ENCODE measurements around the gene GNAT2. TPM values are rescaled to one million over a fixed set of nuclear protein-coding genes. Genes with fewer than 3 reads are reported as not detected.

The GNAT2 gene
- total and polyA plus RNA-seq, 10 of the 15 experiments (the other 5 are each of a cell fraction or from before 2014, with no cell fraction given) = 0.08 to 1.3 (median 0.41) TPM

DNA sequence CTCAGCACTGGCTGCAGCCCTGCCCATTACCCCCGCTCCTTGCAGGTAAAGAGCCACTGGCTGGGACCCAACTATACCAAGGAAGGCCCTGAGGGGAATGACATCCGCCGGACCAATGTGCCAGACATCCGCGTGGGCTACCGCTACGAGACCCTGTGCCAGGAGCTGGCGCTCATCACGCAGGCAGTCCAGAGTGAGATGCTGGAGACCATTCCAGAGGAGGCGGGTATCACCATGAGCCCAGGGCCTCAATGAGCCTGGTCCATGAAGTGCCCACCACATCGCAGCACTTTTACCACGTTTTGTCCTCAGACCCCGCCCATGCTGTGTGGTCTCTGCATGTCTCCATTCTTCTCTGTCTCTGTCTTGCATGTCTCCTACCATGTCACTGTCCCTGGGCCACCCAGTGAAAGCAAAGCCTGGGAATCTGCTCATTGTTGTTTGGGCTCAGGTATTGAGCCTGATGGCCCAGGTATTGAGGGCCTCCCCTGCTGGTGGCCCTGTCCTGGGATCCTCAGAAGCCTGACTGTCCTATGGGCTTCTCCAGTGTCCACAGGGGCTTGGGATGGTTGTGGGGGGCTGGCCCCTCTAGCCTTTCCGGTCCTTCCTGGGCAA is 11.6 kb upstream of the GNAT2 start:
- over 99% methylated on average over 14 of the region's 14 CpGs for WGBS (ENCODE audit: insufficient coverage, insufficient replicate concordance, low lambda C conversion rate, missing lambda C conversion rate)

More for the DNA sequence above, 11.6 kb upstream of the GNAT2 start:
- ChIA-PET SMC1A (ENCODE audit: uncharacterized antibody, unreplicated experiment) (interaction anchor here (1.0 to 5.4 kb wide), 5 partner anchors 9 to 85 kb away, joined by 3 to 36 read pairs (median 4); partner anchors contain the start of gene GNAI3), RAD21 (ENCODE audit: unreplicated experiment) (interaction anchor here (0.6 to 4.3 kb wide), 8 partner anchors 9 to 354 kb away, joined by 3 to 59 read pairs (median 4); partner anchors contain the start of genes AHCYL1 and GNAI3), POLR2A (interaction anchor here (1.7 kb wide), 1 partner anchor 85 kb away, joined by 6 read pairs; no protein-coding TSS in a partner anchor), CTCF (interaction anchor here (0.6 to 6.3 kb wide), 16 partner anchors 9 to 1840 kb away, joined by 3 to 75 read pairs (median 6); partner anchors contain the start of genes AHCYL1, AMPD2, GNAI3 and GNAT2)
- DNase-seq (ENCODE audit: low read depth, low spot score) = no peak
- in situ Hi-C loops (cut with MboI) (no loop called here), intact Hi-C loops (cut with micrococcal nuclease; ENCODE audit: unreplicated experiment) (no loop called here)
- Histone ChIP-seq H3K9ac (ENCODE audit: control insufficient read depth, insufficient read depth, low read length) (no peak overlapping the region), H3K79me2 (ENCODE audit: control insufficient read depth, insufficient read depth, low read length) (no peaks in the 10 kb centered on the region), H3K27me3 (replicated peaks in 1 of 2; ENCODE audit: control insufficient read depth in 2 of 2, insufficient read depth in 2 of 2, low read length in 1 of 2) (no peaks in the 10 kb centered on the region), H3K4me3 (no peak overlapping the region), H3K36me3 (ENCODE audit: control insufficient read depth in 2 of 2, insufficient read depth in 2 of 2, low read length in 1 of 2) (peaks cover 8 to 29% of the 10 kb centered on the region in 2 experiments; a peak in 3 of 4 replicates), H2AFZ (ENCODE audit: control insufficient read depth, low read depth, low read length) (no peak overlapping the region), H3K27ac (ENCODE audit: control insufficient read depth, insufficient read depth) (no peak overlapping the region), H3K4me2 (ENCODE audit: control insufficient read depth, insufficient read depth) (no peak overlapping the region), H3K4me1 (ENCODE audit: control insufficient read depth, insufficient read depth, low read length) (peaks cover 14% of the 10 kb centered on the region), H4K20me1 (ENCODE audit: control insufficient read depth, insufficient read depth) (no peaks in the 10 kb centered on the region), H3K9me3 (replicated peaks; ENCODE audit: control insufficient read depth, insufficient read depth, low read length) (no peaks in the 10 kb centered on the region)
- FAIRE-seq = no peak
- ATAC-seq = no peak
- no TSS peak for BruUV-seq (replicated peaks)
- TF ChIP-seq, protein P1, sequence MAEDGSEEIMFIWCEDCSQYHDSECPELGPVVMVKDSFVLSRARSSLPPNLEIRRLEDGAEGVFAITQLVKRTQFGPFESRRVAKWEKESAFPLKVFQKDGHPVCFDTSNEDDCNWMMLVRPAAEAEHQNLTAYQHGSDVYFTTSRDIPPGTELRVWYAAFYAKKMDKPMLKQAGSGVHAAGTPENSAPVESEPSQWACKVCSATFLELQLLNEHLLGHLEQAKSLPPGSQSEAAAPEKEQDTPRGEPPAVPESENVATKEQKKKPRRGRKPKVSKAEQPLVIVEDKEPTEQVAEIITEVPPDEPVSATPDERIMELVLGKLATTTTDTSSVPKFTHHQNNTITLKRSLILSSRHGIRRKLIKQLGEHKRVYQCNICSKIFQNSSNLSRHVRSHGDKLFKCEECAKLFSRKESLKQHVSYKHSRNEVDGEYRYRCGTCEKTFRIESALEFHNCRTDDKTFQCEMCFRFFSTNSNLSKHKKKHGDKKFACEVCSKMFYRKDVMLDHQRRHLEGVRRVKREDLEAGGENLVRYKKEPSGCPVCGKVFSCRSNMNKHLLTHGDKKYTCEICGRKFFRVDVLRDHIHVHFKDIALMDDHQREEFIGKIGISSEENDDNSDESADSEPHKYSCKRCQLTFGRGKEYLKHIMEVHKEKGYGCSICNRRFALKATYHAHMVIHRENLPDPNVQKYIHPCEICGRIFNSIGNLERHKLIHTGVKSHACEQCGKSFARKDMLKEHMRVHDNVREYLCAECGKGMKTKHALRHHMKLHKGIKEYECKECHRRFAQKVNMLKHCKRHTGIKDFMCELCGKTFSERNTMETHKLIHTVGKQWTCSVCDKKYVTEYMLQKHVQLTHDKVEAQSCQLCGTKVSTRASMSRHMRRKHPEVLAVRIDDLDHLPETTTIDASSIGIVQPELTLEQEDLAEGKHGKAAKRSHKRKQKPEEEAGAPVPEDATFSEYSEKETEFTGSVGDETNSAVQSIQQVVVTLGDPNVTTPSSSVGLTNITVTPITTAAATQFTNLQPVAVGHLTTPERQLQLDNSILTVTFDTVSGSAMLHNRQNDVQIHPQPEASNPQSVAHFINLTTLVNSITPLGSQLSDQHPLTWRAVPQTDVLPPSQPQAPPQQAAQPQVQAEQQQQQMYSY (CRISPR knock-in tag; IDR thresholded peaks at IDR 0.05) = no peak
- TF ChIP-seq, protein P2, sequence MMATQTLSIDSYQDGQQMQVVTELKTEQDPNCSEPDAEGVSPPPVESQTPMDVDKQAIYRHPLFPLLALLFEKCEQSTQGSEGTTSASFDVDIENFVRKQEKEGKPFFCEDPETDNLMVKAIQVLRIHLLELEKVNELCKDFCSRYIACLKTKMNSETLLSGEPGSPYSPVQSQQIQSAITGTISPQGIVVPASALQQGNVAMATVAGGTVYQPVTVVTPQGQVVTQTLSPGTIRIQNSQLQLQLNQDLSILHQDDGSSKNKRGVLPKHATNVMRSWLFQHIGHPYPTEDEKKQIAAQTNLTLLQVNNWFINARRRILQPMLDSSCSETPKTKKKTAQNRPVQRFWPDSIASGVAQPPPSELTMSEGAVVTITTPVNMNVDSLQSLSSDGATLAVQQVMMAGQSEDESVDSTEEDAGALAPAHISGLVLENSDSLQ (IDR thresholded peaks at IDR 0.05) = no peak
- TF ChIP-seq, protein P3, sequence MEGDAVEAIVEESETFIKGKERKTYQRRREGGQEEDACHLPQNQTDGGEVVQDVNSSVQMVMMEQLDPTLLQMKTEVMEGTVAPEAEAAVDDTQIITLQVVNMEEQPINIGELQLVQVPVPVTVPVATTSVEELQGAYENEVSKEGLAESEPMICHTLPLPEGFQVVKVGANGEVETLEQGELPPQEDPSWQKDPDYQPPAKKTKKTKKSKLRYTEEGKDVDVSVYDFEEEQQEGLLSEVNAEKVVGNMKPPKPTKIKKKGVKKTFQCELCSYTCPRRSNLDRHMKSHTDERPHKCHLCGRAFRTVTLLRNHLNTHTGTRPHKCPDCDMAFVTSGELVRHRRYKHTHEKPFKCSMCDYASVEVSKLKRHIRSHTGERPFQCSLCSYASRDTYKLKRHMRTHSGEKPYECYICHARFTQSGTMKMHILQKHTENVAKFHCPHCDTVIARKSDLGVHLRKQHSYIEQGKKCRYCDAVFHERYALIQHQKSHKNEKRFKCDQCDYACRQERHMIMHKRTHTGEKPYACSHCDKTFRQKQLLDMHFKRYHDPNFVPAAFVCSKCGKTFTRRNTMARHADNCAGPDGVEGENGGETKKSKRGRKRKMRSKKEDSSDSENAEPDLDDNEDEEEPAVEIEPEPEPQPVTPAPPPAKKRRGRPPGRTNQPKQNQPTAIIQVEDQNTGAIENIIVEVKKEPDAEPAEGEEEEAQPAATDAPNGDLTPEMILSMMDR (IDR thresholded peaks at IDR 0.05 in 2 of 3, conservative IDR thresholded peaks at IDR 0.05 in 1 of 3; ENCODE audit: control insufficient read depth in 2 of 3, extremely low read depth in 1 of 3, insufficient read depth in 1 of 3, low read depth in 3 of 3, low read length in 3 of 3) = 0 out of 6 replicates have a peak, but pooled peaks of 1 of the 3 experiments have one; percentile 1

Data from GM12878 (cell line).